Loucy (cell line): ENCODE results near the gene DCTN5.

Experiments
- H2AFZ ChIP-seq: fragments of 200-600 bp; sonication (generic); 2 replicates; pipeline ENCODE4 v1.6.0; 2016; ENCODE audit warnings: antibody characterized with exemption, mild to moderate bottlenecking, low read length, moderate library complexity
- H3F3A ChIP-seq: fragments of 200-600 bp; 2 replicates; pipeline ENCODE4 v1.6.0; 2016; ENCODE audit warnings: antibody characterized with exemption, low read depth, mild to moderate bottlenecking
- H3K27me3 ChIP-seq: fragments of 200-600 bp; sonication (generic); 2 replicates; pipeline ENCODE4 v1.6.1; 2014; ENCODE audit warnings: low read length, mild to moderate bottlenecking; ENCODE audit not compliant: insufficient read depth, poor library complexity, severe bottlenecking
- H3K36me3 ChIP-seq: fragments of 200-600 bp; sonication (generic); 2 replicates; pipeline ENCODE4 v1.6.1; 2016; ENCODE audit warnings: low read length; ENCODE audit not compliant: insufficient read depth
- H3K4me1 ChIP-seq: fragments of 200-600 bp; sonication (generic); 2 replicates; pipeline ENCODE4 v1.5.1; 2014; ENCODE audit warnings: low read length, mild to moderate bottlenecking; ENCODE audit not compliant: insufficient read depth, poor library complexity, severe bottlenecking
- H3K4me2 ChIP-seq: fragments of 200-600 bp; sonication (generic); 2 replicates; pipeline ENCODE4 v1.6.0; 2014; ENCODE audit warnings: antibody characterized with exemption, low read length, low read depth, mild to moderate bottlenecking; ENCODE audit not compliant: poor library complexity, severe bottlenecking
- H3K4me3 ChIP-seq: fragments of 200-600 bp; sonication (generic); 2 replicates; pipeline ENCODE4 v1.5.1; 2014; ENCODE audit warnings: low read length, mild to moderate bottlenecking, mixed read lengths; ENCODE audit not compliant: poor library complexity, severe bottlenecking
- H3K79me2 ChIP-seq: fragments of 200-600 bp; sonication (generic); 2 replicates; pipeline ENCODE4 v1.6.1; 2014; ENCODE audit warnings: low read length; ENCODE audit not compliant: insufficient read depth
- H3K9ac ChIP-seq: fragments of 200-600 bp; sonication (generic); 2 replicates; pipeline ENCODE4 v1.6.0; 2014; ENCODE audit warnings: mild to moderate bottlenecking, low read depth, low read length, moderate library complexity; ENCODE audit not compliant: poor library complexity, severe bottlenecking
- H3K9me2 ChIP-seq: fragments of 200-600 bp; sonication (generic); replicated peaks from 2 replicates; pipeline ENCODE4 v1.6.1; 2016; ENCODE audit warnings: low read depth, low read length, mixed read lengths
- H3K9me3 ChIP-seq: fragments of 200-600 bp; sonication (generic); 2 replicates; pipeline ENCODE4 v1.6.1; 2014; ENCODE audit warnings: mild to moderate bottlenecking, antibody characterized with exemption, low read length, low read depth; ENCODE audit not compliant: insufficient read depth
- H4K20me1 ChIP-seq: fragments of 200-600 bp; sonication (generic); 2 replicates; pipeline ENCODE4 v1.6.0; 2014; ENCODE audit warnings: antibody characterized with exemption, low read length, mild to moderate bottlenecking; ENCODE audit not compliant: insufficient read depth, poor library complexity, severe bottlenecking
- EZH2phosphoT487 ChIP-seq: fragments of 200-600 bp; IDR thresholded peaks from 2 replicates; pipeline ENCODE4 v1.6.1; 2018; ENCODE audit warnings: antibody characterized with exemption, mild to moderate bottlenecking, moderate library complexity, borderline replicate concordance
- TF ChIP-seq, protein P1 (sequence below): fragments of 200-600 bp; sonication (generic); conservative IDR thresholded peaks from 2 replicates; pipeline ENCODE4 v1.5.1; 2014; ENCODE audit warnings: mild to moderate bottlenecking, antibody characterized with exemption, low read length

DCTN5 gene

GRCh38 chr16:23699100-23699499 is 57.8 kb downstream of the DCTN5 start:
- H3K9me3 ChIP-seq: no peaks in the 10 kb centered on the region
- no peak for TF ChIP-seq EZH2phosphoT487
- TF ChIP-seq, protein P1, sequence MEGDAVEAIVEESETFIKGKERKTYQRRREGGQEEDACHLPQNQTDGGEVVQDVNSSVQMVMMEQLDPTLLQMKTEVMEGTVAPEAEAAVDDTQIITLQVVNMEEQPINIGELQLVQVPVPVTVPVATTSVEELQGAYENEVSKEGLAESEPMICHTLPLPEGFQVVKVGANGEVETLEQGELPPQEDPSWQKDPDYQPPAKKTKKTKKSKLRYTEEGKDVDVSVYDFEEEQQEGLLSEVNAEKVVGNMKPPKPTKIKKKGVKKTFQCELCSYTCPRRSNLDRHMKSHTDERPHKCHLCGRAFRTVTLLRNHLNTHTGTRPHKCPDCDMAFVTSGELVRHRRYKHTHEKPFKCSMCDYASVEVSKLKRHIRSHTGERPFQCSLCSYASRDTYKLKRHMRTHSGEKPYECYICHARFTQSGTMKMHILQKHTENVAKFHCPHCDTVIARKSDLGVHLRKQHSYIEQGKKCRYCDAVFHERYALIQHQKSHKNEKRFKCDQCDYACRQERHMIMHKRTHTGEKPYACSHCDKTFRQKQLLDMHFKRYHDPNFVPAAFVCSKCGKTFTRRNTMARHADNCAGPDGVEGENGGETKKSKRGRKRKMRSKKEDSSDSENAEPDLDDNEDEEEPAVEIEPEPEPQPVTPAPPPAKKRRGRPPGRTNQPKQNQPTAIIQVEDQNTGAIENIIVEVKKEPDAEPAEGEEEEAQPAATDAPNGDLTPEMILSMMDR: no peak
- H3K4me3 ChIP-seq: no peak overlapping the region
- no peaks in the 10 kb centered on the region for H3K36me3 ChIP-seq
- H3K9me2 ChIP-seq: no peaks in the 10 kb centered on the region
- no peaks in the 10 kb centered on the region for H4K20me1 ChIP-seq
- H3F3A ChIP-seq: no peaks in the 10 kb centered on the region
- H2AFZ ChIP-seq: no peak overlapping the region
- H3K4me1 ChIP-seq: no peaks in the 10 kb centered on the region
- H3K4me2 ChIP-seq: no peak overlapping the region
- no peak overlapping the region for H3K9ac ChIP-seq
- H3K79me2 ChIP-seq: no peaks in the 10 kb centered on the region
- H3K27me3 ChIP-seq: no peaks in the 10 kb centered on the region

DNA sequence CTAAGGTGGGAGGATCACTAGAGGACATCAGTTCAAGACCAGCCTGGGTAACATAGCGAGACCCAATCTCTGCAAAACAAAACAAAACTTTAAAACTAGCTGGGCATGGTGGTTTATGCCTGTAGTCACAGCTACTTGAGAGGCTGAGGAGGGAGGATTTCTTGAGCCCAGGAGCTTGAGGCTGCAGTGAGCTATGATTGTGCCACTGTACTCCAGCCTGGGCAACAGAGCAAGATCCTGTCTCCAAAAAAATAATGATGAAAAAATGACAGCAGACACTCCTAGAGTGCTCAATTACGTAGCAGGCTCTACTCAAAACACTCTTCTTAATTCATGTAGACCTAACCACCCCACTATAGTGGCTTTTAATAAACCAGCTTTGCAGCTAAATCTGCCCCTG is 58.8 kb downstream of the DCTN5 start:
- Histone ChIP-seq H3K36me3 (no peaks in the 10 kb centered on the region), H3K79me2 (no peaks in the 10 kb centered on the region), H2AFZ (peak overlapping the region; percentile 30; the same call in 1 of the 2 replicates), H4K20me1 (no peaks in the 10 kb centered on the region), H3K9me3 (no peaks in the 10 kb centered on the region), H3K4me3 (no peak overlapping the region), H3K4me2 (no peak overlapping the region), H3F3A (no peaks in the 10 kb centered on the region), H3K27me3 (no peaks in the 10 kb centered on the region), H3K4me1 (no peaks in the 10 kb centered on the region), H3K9me2 (no peaks in the 10 kb centered on the region), H3K9ac (no peak overlapping the region)
- TF ChIP-seq, protein P1: no peak
- TF ChIP-seq EZH2phosphoT487: no peak

GRCh38 chr16:23700509-23700908 is 59.2 kb downstream of the DCTN5 start:
- H2AFZ ChIP-seq: peak overlapping the region; percentile 30; the same call in 1 of the 2 replicates
- no peak overlapping the region for H3K4me2 ChIP-seq
- H3F3A ChIP-seq: no peaks in the 10 kb centered on the region
- H3K27me3 ChIP-seq: no peaks in the 10 kb centered on the region
- no peaks in the 10 kb centered on the region for H3K79me2 ChIP-seq
- H3K4me3 ChIP-seq: no peak overlapping the region
- H3K9ac ChIP-seq: no peak overlapping the region
- no peaks in the 10 kb centered on the region for H3K9me3 ChIP-seq
- H3K36me3 ChIP-seq: no peaks in the 10 kb centered on the region
- no peaks in the 10 kb centered on the region for H3K9me2 ChIP-seq
- no peaks in the 10 kb centered on the region for H4K20me1 ChIP-seq
- TF ChIP-seq, protein P1: no peak
- no peak for TF ChIP-seq EZH2phosphoT487
- H3K4me1 ChIP-seq: no peaks in the 10 kb centered on the region
